H1 (cell line): Measurements from ENCODE around the gene MPZ. TPM values are rescaled to one million over a fixed set of nuclear protein-coding genes. Genes with fewer than 3 reads are reported as not detected.

ENCODE experiments used
- SP4 ChIP-seq: IDR thresholded peaks from 2 replicates; pipeline ENCODE4 v1.6.1; 2012; ENCODE audit warnings: low read length, inconsistent platforms
- SUZ12 ChIP-seq: fragments of 200-600 bp; sonication (generic); IDR thresholded peaks from 2 replicates; pipeline ENCODE4 v1.6.1; 2012; ENCODE audit warnings: mild to moderate bottlenecking, inconsistent platforms, low read length, moderate library complexity, mixed read lengths
- polyA plus RNA-seq, 7 experiments: library from polyadenylated mRNA; depleted of rRNA in 3 of 7; stranded (reverse) in 5 of 7; unstranded in 2 of 7; fragments of >200 nt in 5 of 7; fragments of 200-250 nt in 2 of 7; gene quantifications; 1 replicate in 5 of 7; 2 replicates in 1 of 7; 4 replicates in 1 of 7; pipeline versions ENCODE4 v1.2.1 to v1.2.3, GENCODE V29; 2011 to 2013; ENCODE audit warnings: missing spikeins in 2 of 7, mixed read lengths in 2 of 7
- total RNA-seq: library from RNA; stranded (reverse); fragmentation: NEBNext Ultra II Directional; extraction: Animal tissue kit (Norgen Biotek cat#: 25700); gene quantifications from 2 replicates; pipeline ENCODE4 v1.2.1, GENCODE V29; 2021

The MPZ gene
- total and polyA plus RNA-seq, 2 of the 8 experiments (the other 6 are each of a cell fraction or from before 2014, with no cell fraction given): 4.1 to 5.1 TPM

- TF ChIP-seq SUZ12 (no peak), SP4 (no peak)
Observed at GRCh38 chr1:161285113-161285512, 24.7 kb downstream of the MPZ start (continued).
